ENCODE results near the gene ATN1.

ATN1 gene

GRCh38 chr12:6980075-6980474 is 52.3 kb downstream of the ATN1 start:
- DNase-seq = no peak

- DNase-seq = no peak
Measured at GRCh38 chr12:6980740-6981139, 53.0 kb downstream of the ATN1 start.

- no peak for DNase-seq
Measured at GRCh38 chr12:6981152-6982052, 53.6 kb downstream of the ATN1 start.

GRCh38 chr12:6982532-6982931 is 54.8 kb downstream of the ATN1 start:
- no peak for DNase-seq

- DNase-seq = no peak
Measured at GRCh38 chr12:6987956-6988553, 60.3 kb downstream of the ATN1 start.
